ENCODE data around the gene SNRPA.
"Not testable (repeated sequence)": the region's sequence is repeated elsewhere in the genome, so short reads cannot be mapped to it uniquely, and the experiment has no call there.

The SNRPA gene

GRCh38 chr19:40802300-40803169 lies 51.5 kb downstream of the SNRPA start:
- DNase-seq (ENCODE audit: low read depth), result no peak

- no peak for DNase-seq (ENCODE audit: low read depth)
These were observed 52.3 kb downstream of the SNRPA start for GRCh38 chr19:40803170-40803856.

GRCh38 chr19:40803857-40804782 lies 53.1 kb downstream of the SNRPA start:
- DNase-seq (ENCODE audit: low read depth), result peak; percentile 52

GRCh38 chr19:40804783-40805242 lies 53.8 kb downstream of the SNRPA start:
- DNase-seq (ENCODE audit: low read depth), result no peak

GRCh38 chr19:40805258-40805868 lies 54.4 kb downstream of the SNRPA start:
- DNase-seq (ENCODE audit: low read depth), result no peak

GRCh38 chr19:40806423-40807146 lies 55.6 kb downstream of the SNRPA start:
- peak; percentile 68 for DNase-seq (ENCODE audit: low read depth)

GRCh38 chr19:40807147-40808020 lies 56.4 kb downstream of the SNRPA start:
- no peak for DNase-seq (ENCODE audit: low read depth)

- DNase-seq (ENCODE audit: low read depth), result no peak
These were observed 57.0 kb downstream of the SNRPA start for GRCh38 chr19:40808021-40808325.

- DNase-seq (ENCODE audit: low read depth), result no peak
These were observed 57.5 kb downstream of the SNRPA start for GRCh38 chr19:40808497-40808896.

GRCh38 chr19:40809358-40810086 lies 58.5 kb downstream of the SNRPA start:
- DNase-seq (ENCODE audit: low read depth), result no peak

GRCh38 chr19:40810160-40810559 lies 59.2 kb downstream of the SNRPA start:
- DNase-seq (ENCODE audit: low read depth), result no peak

- not testable (repeated sequence) for DNase-seq (ENCODE audit: low read depth)
These were observed 59.8 kb downstream of the SNRPA start for GRCh38 chr19:40810649-40811408.

- no peak for DNase-seq (ENCODE audit: low read depth)
These were observed 60.7 kb downstream of the SNRPA start for GRCh38 chr19:40811478-40812341.

GRCh38 chr19:40812571-40812970 lies 61.6 kb downstream of the SNRPA start:
- not testable (repeated sequence) for DNase-seq (ENCODE audit: low read depth)

- no peak for DNase-seq (ENCODE audit: low read depth)
These were observed 62.2 kb downstream of the SNRPA start for GRCh38 chr19:40813182-40813581.
